ENCODE results near the gene ZNF544. TPM values are rescaled to one million over a fixed set of nuclear protein-coding genes. Genes with fewer than 3 reads are reported as not detected.
"Not testable (repeated sequence)": the region's sequence is repeated elsewhere in the genome, so short reads cannot be mapped to it uniquely, and the experiment has no call there.

Gene ZNF544
- total RNA-seq, 2 donors from 2014 or later = 12.2 to 15.8 TPM

DNA sequence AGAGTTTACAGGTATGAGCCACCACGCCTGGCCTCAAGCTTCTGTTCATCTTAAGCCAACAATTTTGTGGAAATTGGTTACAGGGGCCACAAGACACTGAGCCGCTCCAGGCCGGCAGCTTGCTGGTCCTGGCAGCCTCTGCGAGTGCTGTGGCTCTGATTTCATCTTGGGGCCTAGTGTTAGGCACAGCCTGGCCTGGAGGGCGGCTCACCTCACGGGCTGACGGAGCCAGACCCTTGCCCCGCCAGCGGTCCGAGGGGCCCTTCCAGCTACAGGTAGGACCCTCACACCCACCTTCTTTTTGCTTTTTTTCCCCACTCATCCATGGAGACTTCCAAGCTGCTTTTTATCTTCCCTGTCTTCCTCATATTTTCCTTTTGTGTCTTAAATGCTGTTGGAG is 8.6 kb downstream of the ZNF544 start:
- intact Hi-C loops (cut with DNase I) = no loop called here
- DNase-seq (ENCODE audit: low spot score) = no peak

DNA sequence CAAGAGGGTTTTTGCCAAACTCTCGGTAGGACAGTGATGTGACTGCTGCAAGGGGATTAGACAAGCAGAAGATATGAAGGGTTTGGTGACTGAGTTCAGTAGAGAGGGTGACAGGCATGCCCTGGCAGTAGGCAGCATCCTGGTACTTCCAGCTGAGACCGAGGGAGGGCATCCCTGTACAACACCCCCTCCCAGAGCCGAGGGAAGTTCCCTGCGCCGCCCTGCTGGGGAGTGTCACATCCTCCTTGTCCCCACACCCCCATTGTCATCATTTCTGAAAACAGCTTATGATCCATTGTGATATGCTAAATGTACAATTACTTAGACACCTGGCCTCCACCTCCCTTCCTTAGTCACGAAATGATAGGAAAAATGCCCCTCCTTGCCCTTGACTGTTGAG is 14.6 kb downstream of the ZNF544 start:
- no peak for DNase-seq (ENCODE audit: low spot score)
- intact Hi-C loops (cut with DNase I) = no loop called here

DNA sequence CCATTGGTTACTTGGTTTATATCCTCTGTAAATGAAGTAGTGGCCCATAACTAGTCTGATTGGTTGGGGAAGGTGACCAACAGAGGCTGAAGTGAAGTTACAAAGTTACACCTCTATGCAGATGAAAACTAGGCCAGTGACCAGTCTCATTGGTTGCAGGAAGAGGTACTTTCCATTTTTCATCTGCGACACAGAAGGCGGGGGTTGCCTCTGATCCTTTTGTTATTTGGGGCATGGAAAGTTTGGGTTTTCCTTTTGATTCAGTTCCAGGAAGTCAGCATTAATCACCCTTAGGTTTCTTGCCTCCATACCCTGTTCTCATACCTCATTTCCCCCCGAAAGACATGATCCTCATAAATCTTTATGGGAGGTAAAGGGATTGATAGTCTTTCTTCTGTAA is 20.2 kb downstream of the ZNF544 start:
- intact Hi-C loops (cut with DNase I) = no loop called here

DNA sequence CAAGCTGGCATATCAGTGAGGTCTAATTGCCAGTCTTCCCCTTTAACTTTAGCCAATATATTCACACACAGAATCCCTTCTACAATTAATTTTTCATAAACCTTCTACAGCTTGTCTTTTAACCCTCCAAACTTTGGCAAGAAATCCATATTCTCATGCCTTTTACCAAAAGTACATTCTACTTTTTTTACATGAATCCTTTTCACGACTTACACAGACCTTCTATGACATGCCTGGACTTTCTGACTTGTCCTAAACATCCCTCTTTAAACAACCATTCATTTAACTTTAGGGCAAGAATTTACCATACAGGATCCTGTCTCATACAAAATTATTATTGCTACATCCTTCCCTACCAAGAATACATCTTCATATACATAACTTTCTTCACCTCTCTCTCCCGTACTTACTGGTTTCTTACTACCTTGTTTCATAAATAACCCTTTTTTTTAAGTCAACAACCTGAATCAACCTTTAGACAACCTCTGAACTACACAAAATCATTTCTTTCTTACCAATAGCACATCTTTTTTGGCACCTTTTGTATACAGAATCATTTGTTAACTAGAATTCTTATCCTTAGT is 23.5 kb downstream of the ZNF544 start:
- intact Hi-C loops (cut with DNase I) = no loop called here
- DNase-seq (ENCODE audit: low spot score) = no peak

More for the DNA sequence above, 20.2 kb downstream of the ZNF544 start:
- DNase-seq (ENCODE audit: low spot score) = no peak

DNA sequence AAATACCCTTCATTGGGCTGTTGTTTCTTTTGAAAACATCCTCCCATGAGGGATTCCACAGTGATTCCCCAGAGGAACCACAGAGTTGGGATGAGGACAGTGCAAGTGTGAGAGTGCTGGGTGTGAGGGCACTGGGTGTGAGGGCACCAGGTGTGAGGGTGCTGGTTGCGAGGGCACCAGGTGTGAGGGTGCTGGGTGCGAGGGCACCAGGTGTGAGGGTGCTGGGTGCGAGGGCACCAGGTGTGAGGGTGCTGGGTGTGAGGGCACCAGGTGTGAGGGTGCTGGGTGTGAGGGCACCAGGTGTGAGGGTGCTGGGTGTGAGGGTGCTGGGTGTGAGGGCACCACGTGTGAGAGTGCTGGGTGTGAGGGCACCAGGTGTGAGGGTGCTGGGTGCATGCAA is 29.5 kb downstream of the ZNF544 start:
- intact Hi-C loops (cut with DNase I); DNase-seq (ENCODE audit: low spot score): not testable (repeated sequence)

DNA sequence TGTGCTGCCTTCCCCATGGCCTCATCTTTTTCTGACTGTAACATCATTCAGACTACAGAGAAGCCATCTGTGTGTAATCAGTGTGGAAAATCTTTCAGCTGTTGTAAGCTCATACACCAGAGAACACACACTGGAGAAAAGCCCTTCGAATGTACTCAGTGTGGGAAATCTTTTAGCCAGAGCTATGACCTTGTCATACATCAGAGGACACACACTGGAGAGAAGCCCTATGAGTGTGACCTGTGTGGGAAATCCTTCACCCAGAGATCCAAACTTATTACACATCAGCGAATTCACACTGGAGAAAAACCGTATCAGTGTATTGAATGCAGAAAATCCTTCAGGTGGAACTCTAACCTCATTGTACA is 32.9 kb downstream of the ZNF544 start:
- no peak for DNase-seq (ENCODE audit: low spot score)
- intact Hi-C loops (cut with DNase I) = no loop called here

DNA sequence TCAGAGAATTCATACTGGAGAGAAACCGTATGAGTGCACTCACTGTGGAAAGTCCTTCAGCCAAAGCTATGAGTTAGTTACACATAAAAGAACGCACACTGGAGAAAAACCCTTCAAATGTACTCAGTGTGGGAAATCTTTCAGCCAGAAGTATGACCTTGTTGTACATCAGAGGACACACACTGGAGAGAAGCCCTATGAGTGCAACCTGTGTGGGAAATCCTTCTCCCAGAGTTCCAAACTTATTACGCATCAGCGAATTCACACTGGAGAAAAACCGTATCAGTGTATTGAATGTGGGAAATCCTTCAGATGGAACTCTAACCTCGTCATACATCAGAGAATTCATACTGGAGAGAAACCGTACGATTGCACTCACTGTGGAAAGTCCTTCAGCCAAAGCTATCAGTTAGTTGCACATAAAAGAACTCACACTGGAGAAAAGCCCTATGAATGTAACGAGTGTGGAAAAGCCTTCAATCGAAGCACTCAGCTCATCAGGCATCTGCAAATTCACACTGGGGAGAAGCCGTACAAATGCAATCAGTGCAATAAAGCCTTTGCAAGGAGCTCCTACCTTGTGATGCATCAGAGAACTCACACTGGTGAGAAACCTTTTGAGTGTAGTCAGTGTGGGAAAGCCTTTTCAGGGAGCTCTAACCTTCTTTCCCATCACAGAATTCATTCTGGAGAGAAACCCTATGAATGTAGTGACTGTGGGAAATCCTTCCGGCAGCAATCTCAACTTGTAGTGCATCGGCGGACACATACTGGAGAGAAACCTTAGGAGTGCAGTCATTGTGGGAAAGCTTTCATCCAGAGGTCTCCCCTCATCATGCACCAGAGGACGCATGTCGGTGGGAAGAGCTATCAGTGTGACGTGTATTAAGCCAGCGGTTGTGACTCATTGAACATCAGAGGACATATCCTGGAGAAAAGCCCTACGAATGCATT is 33.5 kb downstream of the ZNF544 start:
- intact Hi-C loops (cut with DNase I) = no loop called here
- peak; percentile 8 for DNase-seq (ENCODE audit: low spot score)

DNA sequence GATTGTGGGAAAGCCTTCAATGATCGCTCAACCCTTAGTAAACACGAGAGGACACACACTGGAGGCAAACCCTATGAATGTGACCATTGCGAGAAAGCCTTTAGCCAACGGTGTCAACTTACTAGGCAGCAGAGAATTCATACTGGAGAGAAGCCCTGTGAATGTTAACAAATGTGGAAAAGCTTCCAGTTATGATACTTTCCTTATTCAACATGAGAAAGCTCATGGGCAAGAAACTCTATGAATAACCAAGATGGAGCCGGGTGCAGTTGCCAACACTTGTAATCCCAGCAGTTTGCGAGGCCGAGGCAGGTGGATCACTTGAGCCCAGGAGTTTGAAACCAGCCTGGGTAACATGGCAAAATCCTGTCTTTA is 34.2 kb downstream of the ZNF544 start:
- DNase-seq (ENCODE audit: low spot score) = peak; percentile 9
- intact Hi-C loops (cut with DNase I) = no loop called here

DNA sequence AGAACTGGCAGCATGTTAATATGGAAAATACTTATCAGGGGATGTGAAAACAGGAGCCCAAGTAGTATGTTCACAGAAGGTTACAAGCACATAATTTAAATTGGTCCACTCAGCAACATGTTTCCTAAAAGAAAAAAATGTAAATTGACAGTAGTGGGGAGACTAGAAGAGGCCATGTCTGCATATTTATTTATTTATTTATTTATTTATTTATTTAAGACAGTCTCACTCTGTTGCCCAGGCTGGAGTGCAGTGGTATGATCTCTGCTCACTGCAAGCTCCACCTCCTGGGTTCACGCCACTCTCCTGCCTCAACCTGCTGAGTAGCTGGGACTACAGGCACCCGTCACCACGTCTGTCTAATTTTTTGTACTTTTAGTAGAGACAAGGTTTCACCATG is 36.4 kb downstream of the ZNF544 start:
- intact Hi-C loops (cut with DNase I) = no loop called here

DNA sequence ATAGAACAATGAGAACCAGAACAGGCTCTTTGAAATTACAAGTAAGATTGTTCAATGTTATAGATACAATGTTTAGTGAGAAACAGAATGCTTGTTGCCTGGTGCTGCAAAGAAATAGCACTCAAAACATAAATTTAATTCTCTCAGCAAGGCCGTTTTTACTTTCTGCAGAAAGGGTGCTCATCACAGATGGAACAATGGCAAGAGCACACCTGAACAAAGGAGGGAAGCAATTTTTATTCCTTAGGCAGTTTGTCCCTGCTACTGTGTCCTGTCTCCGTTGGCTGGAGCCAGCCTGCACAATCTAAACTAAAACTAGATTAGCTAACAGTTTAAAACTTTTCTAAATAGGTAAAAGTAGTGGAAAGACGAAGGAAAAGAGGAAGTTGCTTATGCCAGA is 39.6 kb downstream of the ZNF544 start:
- DNase-seq (ENCODE audit: low spot score) = peak; percentile 6
- intact Hi-C loops (cut with DNase I) = no loop called here

More for the DNA sequence above, 36.4 kb downstream of the ZNF544 start:
- DNase-seq (ENCODE audit: low spot score) = peak; percentile 17

DNA sequence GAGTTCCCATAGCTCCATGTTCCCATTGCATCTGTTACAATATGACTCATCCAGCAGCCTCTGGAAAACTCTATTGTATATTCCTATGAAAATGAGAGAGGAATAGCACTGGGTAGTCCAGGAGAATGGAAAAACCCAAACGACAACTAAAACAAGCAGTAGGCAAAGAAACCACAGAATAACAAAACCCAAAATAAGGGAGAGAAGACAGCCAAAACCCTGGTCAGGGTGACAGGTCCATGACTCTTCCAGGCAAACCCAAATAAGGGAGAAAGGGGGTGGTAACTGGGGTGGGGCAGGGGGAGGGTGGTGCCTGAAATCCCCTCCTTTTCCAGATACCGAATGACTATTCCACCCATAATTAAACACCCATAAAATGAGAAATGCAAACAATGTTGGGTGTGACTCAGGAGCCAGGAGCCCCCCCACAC is 46.1 kb downstream of the ZNF544 start:
- intact Hi-C loops (cut with DNase I) = loop anchor here in 1 of 2 donors (10.0 kb wide), 1 partner anchor 50 kb away; the partner anchor contains the start of gene ZNF544

DNA sequence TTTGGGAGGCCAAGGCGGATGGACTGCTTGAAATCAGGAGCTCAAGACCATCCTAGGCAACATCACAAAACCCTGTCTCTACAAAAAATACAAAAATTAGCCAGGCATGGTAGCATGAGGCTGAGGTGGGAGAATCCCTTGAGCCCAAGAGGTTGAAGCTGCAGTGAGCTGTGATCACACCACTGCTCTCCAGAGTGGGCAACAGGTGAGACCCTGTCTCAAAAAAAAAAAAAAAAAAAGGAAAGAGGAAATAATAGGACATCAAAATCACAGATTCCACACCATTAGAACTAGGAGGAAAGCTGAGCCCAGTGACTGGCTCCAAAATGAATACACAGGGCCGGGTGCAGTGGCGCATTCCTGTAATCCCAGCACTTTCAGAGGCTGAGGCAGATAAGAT is 46.9 kb downstream of the ZNF544 start:
- DNase-seq (ENCODE audit: low spot score) = no peak
- intact Hi-C loops (cut with DNase I) = loop anchor here in 1 of 2 donors (10.0 kb wide), 1 partner anchor 51 kb away; the partner anchor contains the start of gene ZNF544

More for the DNA sequence above, 46.1 kb downstream of the ZNF544 start:
- DNase-seq (ENCODE audit: low spot score) = no peak

DNA sequence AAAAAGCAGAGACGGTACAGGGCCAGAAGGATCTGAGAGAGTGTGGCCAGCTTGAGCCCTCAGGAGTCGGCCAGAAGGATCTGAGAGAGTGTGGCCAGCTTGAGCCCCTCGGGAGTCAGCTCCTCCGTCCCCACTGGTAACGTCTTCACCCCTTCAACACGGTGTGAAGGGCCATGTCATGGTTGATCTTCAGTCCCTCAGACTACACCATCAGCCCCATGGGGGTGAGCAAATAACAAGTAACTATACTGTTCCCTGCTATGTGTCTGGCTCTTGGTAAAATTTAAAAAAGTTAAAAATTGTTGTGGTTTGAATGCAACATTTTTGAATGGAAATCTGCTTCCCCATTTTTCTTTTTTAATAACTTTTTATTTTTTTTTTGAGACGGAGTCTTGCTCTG is 48.5 kb downstream of the ZNF544 start:
- intact Hi-C loops (cut with DNase I) = loop anchor here in 1 of 2 donors (10.0 kb wide), 1 partner anchor 52 kb away; the partner anchor contains the start of gene ZNF544
- peak; percentile 11 for DNase-seq (ENCODE audit: low spot score)

DNA sequence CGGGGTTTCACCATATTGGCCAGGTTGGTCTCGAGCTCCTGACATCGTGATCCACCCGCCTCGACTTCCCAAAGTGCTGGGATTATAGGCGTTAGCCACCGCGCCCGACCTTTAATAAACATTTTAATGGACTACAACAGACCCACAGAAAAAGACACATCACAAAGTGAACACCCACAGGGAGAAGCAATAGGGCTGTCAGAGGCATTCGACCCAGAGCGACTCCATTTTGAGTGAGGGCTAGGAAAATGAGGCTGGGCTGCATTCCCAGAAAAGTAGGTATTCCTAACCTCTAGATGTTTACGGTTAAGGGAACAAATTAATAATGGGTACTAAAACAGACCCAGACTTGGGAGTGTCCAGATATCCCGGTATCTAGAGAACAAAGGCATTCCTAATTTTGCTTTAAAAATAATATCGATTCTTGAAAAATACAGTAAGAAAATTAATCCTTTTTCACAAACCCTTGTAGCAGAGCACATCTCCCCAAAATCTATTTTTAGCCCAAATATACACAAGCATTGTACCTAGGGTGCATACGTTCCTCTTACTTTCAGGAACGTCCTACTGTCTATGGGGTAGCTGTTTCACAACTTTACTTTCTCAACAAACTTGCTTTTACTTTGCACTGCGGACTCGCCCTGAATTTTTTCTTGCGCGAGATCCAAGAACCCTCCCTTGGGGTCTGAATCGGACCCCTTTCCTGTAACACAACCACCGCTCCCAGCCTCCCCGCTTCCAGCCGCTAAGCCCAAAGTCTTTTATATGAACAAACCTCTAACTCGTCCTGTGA is 49.2 kb downstream of the ZNF544 start:
- intact Hi-C loops (cut with DNase I) = loop anchor here in 1 of 2 donors (10.0 kb wide), 1 partner anchor 53 kb away; the partner anchor contains the start of gene ZNF544
- peak; percentile 0 for DNase-seq (ENCODE audit: low spot score)

DNA sequence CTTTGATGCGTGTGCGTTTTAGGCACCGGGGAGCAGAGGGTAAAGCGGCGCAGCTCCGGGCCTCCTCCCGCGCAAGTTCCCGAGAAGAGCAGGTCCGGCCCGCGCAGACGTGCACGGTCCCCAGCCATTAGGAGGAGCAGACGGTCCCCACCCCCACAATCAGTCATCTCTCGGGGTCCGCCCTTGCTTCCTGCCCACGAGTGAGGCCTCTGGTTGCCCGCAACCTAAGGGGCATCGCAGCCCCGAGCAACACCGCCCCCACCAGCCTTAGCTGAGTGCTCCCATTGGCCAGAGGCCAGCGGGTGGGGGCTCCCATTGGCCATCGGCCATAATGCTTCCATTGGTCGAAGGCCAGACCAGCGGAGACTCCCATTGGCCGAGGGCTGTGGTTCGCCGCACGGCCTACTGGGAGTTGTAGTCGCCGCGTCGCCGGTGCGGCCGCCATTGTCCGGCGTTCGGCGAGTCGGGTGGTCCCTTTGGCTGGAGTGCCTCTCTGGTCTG is 49.9 kb downstream of the ZNF544 start, which contains the start of gene ZNF8:
ZNF8 (plus strand) TSS at position 415 of the 501 bp plus-strand sequence. CDS start 127 bp downstream, outside the sequence.
- DNase-seq (ENCODE audit: low spot score) = peak; percentile 99
- intact Hi-C loops (cut with DNase I) = loop anchor here in 1 of 2 donors (10.0 kb wide), 1 partner anchor 54 kb away; the partner anchor contains the start of gene ZNF544

DNA sequence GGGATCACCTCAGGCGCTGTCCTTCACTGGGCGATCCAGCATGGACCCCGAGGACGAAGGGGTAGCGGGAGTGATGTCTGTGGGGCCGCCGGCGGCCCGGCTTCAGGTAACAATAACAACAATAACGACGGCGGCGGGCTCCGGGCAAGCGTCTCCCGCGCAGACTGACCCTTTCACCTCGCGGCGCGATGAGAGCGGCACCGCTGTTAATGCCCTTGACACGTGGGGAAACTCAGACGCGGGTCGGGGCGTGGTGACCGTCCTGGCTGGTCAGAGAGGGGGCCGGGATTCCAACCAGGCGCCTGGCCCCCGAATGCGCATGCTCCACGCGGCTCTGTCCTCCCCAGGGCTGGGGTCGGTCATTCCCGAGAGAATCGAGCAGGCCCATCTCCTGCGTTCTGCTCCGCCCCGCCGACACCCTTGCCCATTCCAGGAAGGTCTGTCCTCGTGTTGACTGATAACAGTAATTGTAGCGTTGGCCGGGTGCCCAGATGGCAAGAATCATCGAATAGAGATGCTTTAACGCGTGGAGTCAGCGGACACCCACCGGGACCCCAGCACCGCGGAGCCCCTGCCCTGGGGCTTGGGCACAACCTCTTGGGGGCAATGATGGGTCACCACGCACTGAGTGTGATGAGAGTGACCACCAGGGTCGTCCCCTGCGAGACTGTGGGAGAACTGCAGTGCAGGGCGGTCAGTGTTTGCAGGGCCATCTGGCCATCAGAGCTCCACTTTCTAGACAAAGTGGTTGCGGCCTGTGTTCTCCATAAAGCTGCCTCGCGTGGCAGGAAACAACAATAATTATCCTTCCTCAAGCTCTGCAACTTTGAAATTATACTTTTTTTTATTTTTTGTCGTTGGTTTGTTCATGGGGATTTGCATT is 50.6 kb downstream of the ZNF544 start:
- intact Hi-C loops (cut with DNase I) = loop anchor here in 1 of 2 donors (10.0 kb wide), 1 partner anchor 54 kb away; the partner anchor contains the start of gene ZNF544
- peak; percentile 94 for DNase-seq (ENCODE audit: low spot score)

DNA sequence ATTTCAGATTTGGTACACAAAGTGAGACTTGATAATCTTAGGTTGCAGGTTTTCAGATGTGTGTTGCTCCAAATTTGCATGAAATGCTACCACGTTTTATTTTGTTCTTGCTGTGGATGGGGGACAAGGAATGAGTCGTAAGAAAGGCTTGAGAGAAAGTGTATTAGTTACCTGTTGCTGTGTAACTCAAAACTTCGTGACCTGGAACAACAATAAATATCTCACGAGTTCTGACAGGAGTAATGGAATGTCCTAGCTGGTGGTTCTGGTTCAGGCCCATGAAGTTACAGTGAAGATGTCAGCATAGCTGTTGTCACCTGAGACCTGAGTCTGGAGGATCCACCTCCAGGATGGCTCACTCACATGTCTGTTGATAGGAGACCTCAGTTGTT is 51.2 kb downstream of the ZNF544 start:
- intact Hi-C loops (cut with DNase I) = loop anchor here in 1 of 2 donors (10.0 kb wide), 1 partner anchor 55 kb away; the partner anchor contains the start of gene ZNF544
- DNase-seq (ENCODE audit: low spot score) = no peak

DNA sequence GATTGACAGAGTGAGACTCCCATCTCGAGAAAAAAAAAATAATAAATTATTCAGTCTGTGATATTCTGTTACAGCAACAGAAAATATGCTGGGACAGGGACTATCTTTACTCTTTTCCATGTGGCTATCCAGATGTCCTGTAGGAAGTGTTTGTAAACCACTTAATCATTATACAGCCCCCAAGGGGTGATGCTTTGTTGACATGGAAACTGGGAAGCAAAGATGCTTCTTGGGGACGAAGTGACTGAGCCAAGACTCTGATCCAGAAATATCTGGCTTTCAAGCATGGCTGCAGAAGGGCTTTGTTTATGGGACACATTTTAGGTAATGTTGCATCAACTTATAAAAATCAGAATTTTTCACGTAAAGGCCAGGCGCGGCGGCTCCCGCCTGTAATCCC is 55.5 kb downstream of the ZNF544 start:
- DNase-seq (ENCODE audit: low spot score) = no peak
- intact Hi-C loops (cut with DNase I) = no loop called here
